Measurements from ENCODE around the gene TNFRSF21.
"Not testable (repeated sequence)": the region's sequence is repeated elsewhere in the genome, so short reads cannot be mapped to it uniquely, and the experiment has no call there.

TNFRSF21 gene

GRCh38 chr6:47247227-47247797 lies 62.4 kb downstream of the TNFRSF21 start:
- no peak for DNase-seq

GRCh38 chr6:47246551-47246950 lies 63.2 kb downstream of the TNFRSF21 start:
- DNase-seq, result no peak

GRCh38 chr6:47245745-47246371 lies 63.8 kb downstream of the TNFRSF21 start:
- no peak for DNase-seq

- peak; percentile 37 for DNase-seq
Measured at GRCh38 chr6:47242483-47243386, 67.0 kb downstream of the TNFRSF21 start.

GRCh38 chr6:47241742-47242482 lies 67.8 kb downstream of the TNFRSF21 start:
- no peak for DNase-seq

- no peak for DNase-seq
Measured at GRCh38 chr6:47240277-47240890, 69.3 kb downstream of the TNFRSF21 start.

- DNase-seq, result no peak
Measured at GRCh38 chr6:47239546-47239945, 70.2 kb downstream of the TNFRSF21 start.

- DNase-seq, result no peak
Measured at GRCh38 chr6:47238456-47238995, 71.2 kb downstream of the TNFRSF21 start.

GRCh38 chr6:47237196-47237595 lies 72.5 kb downstream of the TNFRSF21 start:
- no peak for DNase-seq

- DNase-seq, result no peak
Measured at GRCh38 chr6:47235964-47236760, 73.5 kb downstream of the TNFRSF21 start.

- DNase-seq, result no peak
Measured at GRCh38 chr6:47235421-47235820, 74.3 kb downstream of the TNFRSF21 start.

GRCh38 chr6:47234266-47234933 lies 75.3 kb downstream of the TNFRSF21 start:
- no peak for DNase-seq

GRCh38 chr6:47231151-47231550 lies 78.6 kb downstream of the TNFRSF21 start:
- no peak for DNase-seq

GRCh38 chr6:47230579-47230978 lies 79.1 kb downstream of the TNFRSF21 start:
- no peak for DNase-seq

GRCh38 chr6:47229255-47229654 lies 80.5 kb downstream of the TNFRSF21 start:
- DNase-seq, result no peak

- not testable (repeated sequence) for DNase-seq
Measured at GRCh38 chr6:47228093-47228492, 81.6 kb downstream of the TNFRSF21 start.

- DNase-seq, result not testable (repeated sequence)
Measured at GRCh38 chr6:47223251-47223650, 86.5 kb downstream of the TNFRSF21 start.

- no peak for DNase-seq
Measured at GRCh38 chr6:47221565-47221964, 88.1 kb downstream of the TNFRSF21 start.

GRCh38 chr6:47209632-47210031 lies 100.1 kb downstream of the TNFRSF21 start:
- DNase-seq, result no peak

GRCh38 chr6:47207261-47207660 lies 102.4 kb downstream of the TNFRSF21 start:
- DNase-seq, result no peak

GRCh38 chr6:47206626-47207025 lies 103.1 kb downstream of the TNFRSF21 start:
- DNase-seq, result no peak
